Skin epidermis (tissue), 12 donors: Measurements from ENCODE around the gene PCSK9.
"Not testable (repeated sequence)": the region's sequence is repeated elsewhere in the genome, so short reads cannot be mapped to it uniquely, and the experiment has no call there.

Experiments used
- H3K27ac ChIP-seq, 21 experiments: fragments of 200-600 bp; sonication (generic) in 11 of 21; one replicate each; pipeline ENCODE4 v1.5.0; 2020; ENCODE audit warnings: mild to moderate bottlenecking in 3 of 21, inconsistent platforms in 2 of 21, moderate library complexity in 2 of 21
- H3K4me3 ChIP-seq, 7 experiments: fragments of 200-600 bp; sonication (generic) in 2 of 7; one replicate each; pipeline ENCODE4 v1.5.0; 2020; ENCODE audit warnings: inconsistent platforms in 2 of 7, mild to moderate bottlenecking in 2 of 7, moderate library complexity in 1 of 7

Gene PCSK9

GRCh38 chr1:55006931-55007330 is 32.4 kb upstream of the PCSK9 start:
- H3K27ac ChIP-seq = no peak overlapping the region
- no peak overlapping the region for H3K4me3 ChIP-seq

DNA sequence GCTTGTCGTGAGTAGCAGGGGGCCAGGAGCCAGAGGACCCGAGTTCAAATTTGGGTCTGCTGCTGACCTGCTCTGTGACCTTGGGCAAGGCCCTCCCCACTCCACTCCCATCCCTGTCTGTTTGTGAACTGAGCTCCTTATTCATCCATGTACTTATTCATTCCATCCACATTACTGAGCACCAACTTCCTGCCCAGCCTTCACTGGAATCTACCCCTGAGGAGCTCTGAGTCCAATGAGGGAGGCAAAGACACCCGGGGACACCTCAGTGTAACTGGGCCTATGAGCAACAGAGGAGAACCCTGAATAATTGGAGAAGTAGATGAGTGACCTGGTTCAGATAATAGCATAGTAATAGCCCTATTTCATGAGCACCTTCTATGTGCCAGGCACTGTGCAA is 31.7 kb upstream of the PCSK9 start:
- H3K4me3 ChIP-seq = no peak overlapping the region
- no peak overlapping the region for H3K27ac ChIP-seq

GRCh38 chr1:55010194-55010886 is 29.0 kb upstream of the PCSK9 start:
- Histone ChIP-seq H3K4me3 (no peak overlapping the region), H3K27ac (no peak overlapping the region)

GRCh38 chr1:55010887-55011217 is 28.5 kb upstream of the PCSK9 start:
- Histone ChIP-seq H3K4me3 (no peak overlapping the region), H3K27ac (no peak overlapping the region)

- Histone ChIP-seq H3K4me3 (no peak overlapping the region), H3K27ac (no peak overlapping the region)
Observed at GRCh38 chr1:55012661-55013060, 26.7 kb upstream of the PCSK9 start.

- H3K27ac ChIP-seq = no peak overlapping the region
- no peak overlapping the region for H3K4me3 ChIP-seq
Observed at GRCh38 chr1:55015123-55015522, 24.2 kb upstream of the PCSK9 start.

DNA sequence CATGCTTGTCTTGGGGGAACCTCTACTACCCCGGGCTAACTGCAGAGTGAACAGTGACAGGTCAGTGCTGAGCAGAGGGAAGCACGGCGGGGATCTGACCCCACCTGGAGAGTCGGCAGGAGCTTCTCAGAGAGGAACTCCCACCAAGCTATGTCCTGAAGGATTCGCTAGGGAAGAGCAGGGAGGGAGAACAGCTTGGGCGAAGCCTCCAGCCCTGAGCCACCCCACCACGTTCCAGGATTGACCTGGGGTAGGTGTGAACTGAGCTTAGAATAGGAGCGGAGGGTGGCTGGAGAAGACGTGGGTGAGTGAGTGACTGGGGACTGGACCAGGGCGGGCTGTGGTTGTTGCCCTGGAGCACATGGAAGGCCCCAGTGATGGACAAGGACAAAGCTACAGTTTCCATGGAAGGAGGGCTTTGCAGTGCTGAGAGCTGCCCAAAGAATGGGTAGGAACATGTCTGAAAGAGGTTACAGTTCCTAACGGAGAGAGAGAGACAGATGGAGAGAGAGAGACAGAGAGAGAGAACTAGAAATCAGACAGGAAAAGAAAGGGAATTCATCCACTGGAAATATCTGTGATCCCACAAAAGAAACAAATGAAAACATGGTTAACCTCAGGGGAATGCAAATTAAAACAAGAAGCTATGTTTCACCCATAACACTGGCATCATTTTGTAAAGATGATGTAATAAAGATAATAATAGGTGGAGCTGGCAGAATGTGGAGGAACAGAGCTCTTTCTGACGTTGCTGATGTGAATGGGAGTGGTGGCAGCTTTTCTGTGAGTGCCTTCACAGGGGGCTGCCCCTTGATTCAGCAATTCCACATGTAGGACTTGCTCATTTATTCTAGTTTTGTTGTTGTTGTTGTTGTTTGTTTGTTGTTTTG is 23.4 kb upstream of the PCSK9 start:
- Histone ChIP-seq H3K27ac (no peak overlapping the region), H3K4me3 (no peak overlapping the region)

DNA sequence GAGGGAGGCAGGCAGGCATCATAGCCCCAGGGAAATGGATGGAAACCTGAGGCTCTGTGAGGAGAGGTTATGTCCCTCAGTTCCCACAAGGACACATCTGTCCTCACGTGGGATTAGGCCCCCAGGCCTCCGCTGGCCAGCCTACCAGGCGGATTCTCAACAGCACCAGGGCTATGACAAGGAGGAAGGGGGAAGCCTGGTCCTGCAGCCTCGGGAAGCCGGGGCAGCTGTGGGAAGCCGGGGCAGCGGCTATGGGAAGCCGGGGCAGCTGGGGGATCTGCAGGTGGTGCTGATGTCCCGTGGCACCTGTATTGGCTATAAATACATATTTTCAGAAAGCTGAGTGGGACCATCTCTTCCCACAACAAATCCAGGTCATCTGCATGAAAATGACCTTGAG is 21.0 kb upstream of the PCSK9 start:
- Histone ChIP-seq H3K4me3 (no peak overlapping the region), H3K27ac (no peak overlapping the region)

- no peak overlapping the region for H3K4me3 ChIP-seq
- H3K27ac ChIP-seq = peak overlapping the region in 1 of 21 experiments; percentile 49
Observed at GRCh38 chr1:55021942-55022546, 17.3 kb upstream of the PCSK9 start.

DNA sequence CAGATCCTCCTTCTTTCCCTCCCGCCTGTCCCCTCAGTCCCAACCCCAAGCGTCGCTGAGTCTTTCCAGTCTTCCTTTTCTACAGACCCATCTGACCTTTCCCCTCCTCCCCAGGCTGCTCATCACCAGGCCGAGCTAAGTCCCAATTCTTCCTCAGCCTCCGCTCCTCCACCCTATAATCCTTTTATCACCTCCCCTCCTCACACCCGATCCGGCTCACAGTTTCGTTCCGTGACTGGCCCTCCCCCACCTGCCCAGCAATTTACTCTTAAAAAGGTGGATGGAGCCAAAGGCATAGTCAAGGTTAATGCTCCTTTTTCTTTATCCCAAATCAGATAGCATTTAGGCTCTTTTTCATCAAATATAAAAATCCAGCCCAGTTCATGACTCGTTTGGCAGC is 15.2 kb upstream of the PCSK9 start:
- not testable (repeated sequence) for H3K4me3 ChIP-seq, H3K27ac ChIP-seq

- not testable (repeated sequence) for H3K4me3 ChIP-seq, H3K27ac ChIP-seq
Observed at GRCh38 chr1:55026682-55027081, 12.7 kb upstream of the PCSK9 start.

- not testable (repeated sequence) for H3K27ac ChIP-seq, H3K4me3 ChIP-seq
Observed at GRCh38 chr1:55031098-55031497, 8.2 kb upstream of the PCSK9 start.

- no peak overlapping the region for H3K4me3 ChIP-seq
- H3K27ac ChIP-seq = no peak overlapping the region
Observed at GRCh38 chr1:55033265-55033614, 6.1 kb upstream of the PCSK9 start.

- Histone ChIP-seq H3K27ac (no peak overlapping the region), H3K4me3 (no peak overlapping the region)
Observed at GRCh38 chr1:55034476-55035133, 4.7 kb upstream of the PCSK9 start.

- Histone ChIP-seq H3K27ac (no peak overlapping the region), H3K4me3 (no peak overlapping the region)
Observed at GRCh38 chr1:55035904-55036303, 3.4 kb upstream of the PCSK9 start.

- H3K27ac ChIP-seq = no peak overlapping the region
- no peak overlapping the region for H3K4me3 ChIP-seq
Observed at GRCh38 chr1:55037733-55038551, 1.4 kb upstream of the PCSK9 start.

GRCh38 chr1:55038552-55038838 is 853 bp upstream of the PCSK9 start:
- no peak overlapping the region for H3K27ac ChIP-seq
- no peak overlapping the region for H3K4me3 ChIP-seq

DNA sequence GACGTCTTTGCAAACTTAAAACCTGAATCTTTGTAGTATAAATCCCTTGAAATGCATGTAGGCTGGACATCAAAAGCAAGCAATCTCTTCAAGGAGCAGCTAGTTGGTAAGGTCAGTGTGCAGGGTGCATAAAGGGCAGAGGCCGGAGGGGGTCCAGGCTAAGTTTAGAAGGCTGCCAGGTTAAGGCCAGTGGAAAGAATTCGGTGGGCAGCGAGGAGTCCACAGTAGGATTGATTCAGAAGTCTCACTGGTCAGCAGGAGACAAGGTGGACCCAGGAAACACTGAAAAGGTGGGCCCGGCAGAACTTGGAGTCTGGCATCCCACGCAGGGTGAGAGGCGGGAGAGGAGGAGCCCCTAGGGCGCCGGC is 390 bp upstream of the PCSK9 start:
- Histone ChIP-seq H3K27ac (no peak overlapping the region), H3K4me3 (peak overlapping the region in 1 of 7 experiments; percentile 41)

DNA sequence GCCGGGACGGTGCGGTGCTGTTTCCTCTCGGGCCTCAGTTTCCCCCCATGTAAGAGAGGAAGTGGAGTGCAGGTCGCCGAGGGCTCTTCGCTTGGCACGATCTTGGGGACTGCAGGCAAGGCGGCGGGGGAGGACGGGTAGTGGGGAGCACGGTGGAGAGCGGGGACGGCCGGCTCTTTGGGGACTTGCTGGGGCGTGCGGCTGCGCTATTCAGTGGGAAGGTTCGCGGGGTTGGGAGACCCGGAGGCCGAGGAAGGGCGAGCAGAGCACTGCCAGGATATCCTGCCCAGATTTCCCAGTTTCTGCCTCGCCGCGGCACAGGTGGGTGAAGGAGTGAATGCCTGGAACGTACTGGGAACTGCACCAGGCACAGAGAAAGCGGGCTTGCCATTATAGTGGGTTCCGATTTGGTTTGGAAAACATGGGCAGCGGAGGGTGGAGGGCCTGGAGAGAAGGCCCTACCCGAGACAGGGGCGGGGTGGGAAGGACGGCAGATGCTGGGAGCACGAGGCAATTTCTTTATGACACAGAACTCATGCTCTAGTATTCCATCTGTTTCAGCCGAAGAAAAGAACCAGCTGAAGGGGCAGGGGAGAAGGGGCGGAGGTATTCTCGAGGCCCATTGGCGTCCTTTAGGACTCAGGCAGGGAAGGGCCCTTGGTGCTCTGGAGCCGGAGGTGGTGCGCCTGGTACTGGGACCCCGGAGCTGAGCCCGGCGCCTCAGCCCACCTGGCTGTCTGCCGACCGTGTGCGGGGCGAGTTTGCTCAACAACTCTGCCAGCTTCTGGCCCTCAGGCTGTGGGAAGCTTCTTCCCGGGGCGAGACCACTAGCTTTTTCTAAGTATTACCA is 960 bp downstream of the PCSK9 start:
- peak overlapping the region in 2 of 21 experiments; percentile 6 to 12 for H3K27ac ChIP-seq
- H3K4me3 ChIP-seq = peak overlapping the region; percentile 15 to 41 (median 27)
